SK-N-SH (cell line): ENCODE results near the gene PYGO1.

Source experiments
- CTCF ChIP-seq: fragments of 200-600 bp; sonication (generic); IDR thresholded peaks from 2 replicates; pipeline ENCODE4 v1.6.1; 2017; ENCODE audit warnings: antibody characterized with exemption, mild to moderate bottlenecking, moderate library complexity
- EP300 ChIP-seq, 2 experiments: IDR thresholded peaks; 2 replicates each; pipeline versions ENCODE4 v1.4.0 to v1.6.1; 2012; ENCODE audit warnings: borderline replicate concordance in 1 of 2, low read depth in 1 of 2, low read length in 1 of 2
- NFIC ChIP-seq: IDR thresholded peaks from 2 replicates; pipeline ENCODE4 v1.4.0; 2012; ENCODE audit warnings: borderline replicate concordance
- NRF1 ChIP-seq: IDR thresholded peaks from 2 replicates; pipeline ENCODE4 v1.6.1; 2012; ENCODE audit warnings: low read depth, mild to moderate bottlenecking, low read length
- REST ChIP-seq: IDR thresholded peaks from 2 replicates; pipeline ENCODE4 v1.6.1; 2012; ENCODE audit warnings: mild to moderate bottlenecking, low read depth, low read length, moderate library complexity
- TF ChIP-seq, protein P1 (sequence below): IDR thresholded peaks from 2 replicates; pipeline ENCODE4 v1.4.0; 2012; ENCODE audit warnings: low read depth
- TF ChIP-seq, protein P2 (sequence below): IDR thresholded peaks from 2 replicates; pipeline ENCODE4 v1.4.0; 2012; ENCODE audit warnings: low read depth, borderline replicate concordance

- TF ChIP-seq CTCF, result no peak
- TF ChIP-seq NRF1, result no peak
- TF ChIP-seq, protein P1, sequence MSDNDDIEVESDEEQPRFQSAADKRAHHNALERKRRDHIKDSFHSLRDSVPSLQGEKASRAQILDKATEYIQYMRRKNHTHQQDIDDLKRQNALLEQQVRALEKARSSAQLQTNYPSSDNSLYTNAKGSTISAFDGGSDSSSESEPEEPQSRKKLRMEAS, result no peak
- TF ChIP-seq EP300 (IDR thresholded peaks at IDR 0.05; ENCODE audit: borderline replicate concordance in 1 of 2, low read depth in 1 of 2, low read length in 1 of 2), result no peak
- no peak for TF ChIP-seq REST
- no peak for TF ChIP-seq NFIC
- TF ChIP-seq, protein P2, sequence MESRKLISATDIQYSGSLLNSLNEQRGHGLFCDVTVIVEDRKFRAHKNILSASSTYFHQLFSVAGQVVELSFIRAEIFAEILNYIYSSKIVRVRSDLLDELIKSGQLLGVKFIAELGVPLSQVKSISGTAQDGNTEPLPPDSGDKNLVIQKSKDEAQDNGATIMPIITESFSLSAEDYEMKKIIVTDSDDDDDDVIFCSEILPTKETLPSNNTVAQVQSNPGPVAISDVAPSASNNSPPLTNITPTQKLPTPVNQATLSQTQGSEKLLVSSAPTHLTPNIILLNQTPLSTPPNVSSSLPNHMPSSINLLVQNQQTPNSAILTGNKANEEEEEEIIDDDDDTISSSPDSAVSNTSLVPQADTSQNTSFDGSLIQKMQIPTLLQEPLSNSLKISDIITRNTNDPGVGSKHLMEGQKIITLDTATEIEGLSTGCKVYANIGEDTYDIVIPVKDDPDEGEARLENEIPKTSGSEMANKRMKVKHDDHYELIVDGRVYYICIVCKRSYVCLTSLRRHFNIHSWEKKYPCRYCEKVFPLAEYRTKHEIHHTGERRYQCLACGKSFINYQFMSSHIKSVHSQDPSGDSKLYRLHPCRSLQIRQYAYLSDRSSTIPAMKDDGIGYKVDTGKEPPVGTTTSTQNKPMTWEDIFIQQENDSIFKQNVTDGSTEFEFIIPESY, result no peak
Observed at GRCh38 chr15:55574096-55574495, 14.0 kb downstream of the PYGO1 start.
